NCI-H460 (cell line): ENCODE data around the gene GMNC. TPM values are rescaled to one million over a fixed set of nuclear protein-coding genes. Genes with fewer than 3 reads are reported as not detected.
A peak's percentile ranks its signal among the peaks of the same experiment; 100 is the strongest.
"Not testable (repeated sequence)": the region's sequence is repeated elsewhere in the genome, so short reads cannot be mapped to it uniquely, and the experiment has no call there.

Experiments used
- DNase-seq: peaks from one replicate; pipeline ENCODE4 v3.0.0-alpha.2; 2016; ENCODE audit warnings: low read depth; ENCODE audit errors: extremely low read depth
- polyA plus RNA-seq: library from polyadenylated mRNA; depleted of rRNA; stranded (reverse); fragments of >200 nt; gene quantifications from 2 replicates; pipeline ENCODE4 v1.2.3, GENCODE V29; 2014; cell fraction: nucleus; rRNA removed
- total RNA-seq: library from RNA; depleted of rRNA; stranded (reverse); fragments of >200 nt; shearing (Covaris generic); gene quantifications from 2 replicates; pipeline ENCODE4 v1.2.3, GENCODE V29; 2014; rRNA removed

Gene GMNC, protein sequence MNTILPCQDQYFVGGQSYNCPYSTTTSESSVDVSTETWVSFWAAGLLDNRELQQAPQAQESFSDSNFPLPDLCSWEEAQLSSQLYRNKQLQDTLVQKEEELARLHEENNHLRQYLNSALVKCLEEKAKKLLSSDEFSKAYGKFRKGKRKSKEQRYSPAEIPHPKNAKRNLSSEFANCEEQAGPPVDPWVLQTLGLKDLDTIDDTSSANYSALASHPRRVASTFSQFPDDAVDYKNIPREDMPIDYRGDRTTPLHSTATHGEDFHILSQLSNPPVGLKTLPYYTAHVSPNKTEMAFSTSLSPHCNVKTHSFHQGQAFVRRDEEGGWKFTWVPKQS
- not detected in 2 replicates for total RNA-seq
- polyA plus RNA-seq = not detected in 2 replicates

DNA sequence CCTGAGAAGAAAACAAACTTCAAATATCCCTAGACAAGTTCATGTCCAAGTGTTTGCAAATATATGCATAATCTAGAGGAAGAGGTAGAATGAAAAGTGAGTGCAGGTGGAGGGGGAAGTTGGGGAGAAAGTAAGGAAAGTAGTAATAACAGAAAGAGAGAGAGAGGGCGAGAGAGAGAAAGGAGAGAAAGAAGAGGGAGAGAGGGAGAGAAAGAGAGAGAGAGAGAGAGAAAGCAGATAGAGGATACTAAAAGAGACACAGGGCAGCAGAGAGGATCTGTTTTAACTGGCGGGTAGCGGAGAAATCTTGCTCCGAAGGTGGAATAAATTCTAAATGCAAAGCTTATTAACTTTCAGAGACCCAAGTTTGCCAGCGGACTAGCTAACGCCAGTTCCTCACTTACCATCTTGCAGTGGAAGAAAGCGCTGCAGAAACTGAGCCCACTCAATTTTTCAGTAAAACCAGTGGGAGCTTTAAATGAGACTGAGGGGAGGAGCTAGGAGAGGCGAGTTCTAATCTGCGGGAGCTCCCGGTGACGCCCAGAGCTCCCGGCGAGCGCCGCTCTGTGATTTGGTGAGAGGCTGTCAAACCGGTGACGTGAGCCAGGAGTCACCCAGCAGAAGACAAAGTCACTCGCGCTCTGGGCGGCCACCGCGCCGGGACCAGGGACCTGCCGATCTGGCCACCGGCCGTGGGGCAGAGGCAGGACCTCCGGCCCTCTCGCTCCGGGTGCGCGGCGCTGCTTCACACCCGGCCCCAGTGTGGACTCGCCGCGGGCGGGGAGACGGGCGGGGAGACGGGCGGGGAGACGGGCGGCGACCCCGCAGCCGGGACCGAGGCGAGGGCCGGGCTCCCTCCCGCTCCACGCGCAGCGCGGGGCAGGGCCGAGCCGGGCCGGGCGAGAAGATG is at the start of gene GMNC:
GMNC (minus strand) TSS at position 486 of the 910 bp plus-strand sequence; CDS start at position 407, 79 bp downstream.
- DNase-seq = peak; percentile 64

DNA sequence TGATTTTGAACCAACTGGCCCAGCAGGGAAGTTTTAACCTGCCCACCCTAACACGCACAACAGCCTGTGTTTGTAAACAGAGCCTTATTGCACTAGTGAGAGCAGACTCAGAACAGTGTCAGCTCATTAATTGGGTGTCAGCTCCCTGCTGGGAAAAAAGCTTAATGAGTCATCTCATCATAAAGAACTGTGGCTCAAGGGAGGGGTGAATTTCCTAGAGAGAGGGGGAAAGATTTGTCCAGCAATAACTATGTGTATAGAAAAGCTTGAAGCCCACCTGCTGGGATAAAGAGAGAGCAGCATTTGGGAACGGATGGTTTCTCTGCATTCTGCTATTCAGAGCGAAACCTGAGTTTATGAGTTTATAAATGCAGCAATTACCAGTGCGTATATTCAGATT is 48.9 kb upstream of the GMNC start:
- DNase-seq = no peak

DNA sequence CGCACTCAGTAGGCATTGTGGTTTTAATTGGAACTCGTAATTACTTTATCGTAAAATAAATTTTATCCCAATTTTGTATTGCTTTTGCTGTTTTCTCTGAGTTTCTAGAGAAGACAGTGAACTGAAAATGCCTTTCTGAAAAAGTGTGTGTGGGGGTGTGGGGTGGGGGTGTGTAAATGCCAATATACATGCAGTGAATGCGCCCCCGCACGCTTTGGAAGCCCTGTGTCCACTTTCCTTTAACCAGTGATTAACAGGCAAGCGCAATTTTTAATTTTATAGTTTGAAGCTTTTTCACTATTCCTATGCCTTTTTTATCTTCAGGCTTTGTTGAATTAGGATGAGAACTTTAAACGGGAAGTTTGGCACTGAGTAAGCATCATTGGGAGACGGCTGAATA is 47.4 kb upstream of the GMNC start:
- no peak for DNase-seq

DNA sequence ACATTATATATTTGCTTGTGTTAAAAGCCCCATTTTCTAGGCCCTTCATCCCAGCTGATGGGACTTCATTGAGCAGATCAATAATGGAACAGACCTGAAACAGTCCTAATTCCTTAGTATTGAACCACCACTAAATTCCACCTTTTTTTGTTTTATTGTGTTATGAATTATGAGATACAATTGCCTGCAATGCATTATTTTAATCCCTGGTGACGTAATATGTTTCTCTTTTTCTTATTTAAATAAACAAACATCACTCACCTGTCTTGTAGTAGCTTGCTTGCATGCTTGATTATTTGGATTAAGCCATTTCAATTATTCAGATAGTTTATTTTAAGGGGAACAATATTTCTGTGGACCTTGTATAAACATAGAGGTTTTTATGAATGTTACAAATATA is 40.7 kb upstream of the GMNC start:
- DNase-seq = no peak

DNA sequence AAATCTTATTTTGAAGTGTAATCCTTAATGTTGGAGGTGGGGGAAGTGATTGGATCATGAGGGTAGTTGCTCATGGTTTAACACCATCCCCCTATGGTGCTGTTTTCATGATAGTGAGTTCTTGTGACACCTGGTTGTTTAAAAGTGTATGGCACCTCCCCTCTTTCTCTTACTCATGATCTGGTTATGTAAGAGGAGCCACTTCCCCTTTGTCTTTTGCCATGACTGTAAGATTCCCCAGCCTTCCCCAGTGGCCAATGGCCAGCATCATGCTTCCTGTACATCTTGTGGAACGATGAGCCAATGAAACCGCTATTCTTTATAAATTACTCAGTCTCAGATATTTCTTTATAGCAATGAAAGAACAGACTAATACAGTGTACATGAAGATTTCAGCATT is 39.8 kb upstream of the GMNC start:
- no peak for DNase-seq

DNA sequence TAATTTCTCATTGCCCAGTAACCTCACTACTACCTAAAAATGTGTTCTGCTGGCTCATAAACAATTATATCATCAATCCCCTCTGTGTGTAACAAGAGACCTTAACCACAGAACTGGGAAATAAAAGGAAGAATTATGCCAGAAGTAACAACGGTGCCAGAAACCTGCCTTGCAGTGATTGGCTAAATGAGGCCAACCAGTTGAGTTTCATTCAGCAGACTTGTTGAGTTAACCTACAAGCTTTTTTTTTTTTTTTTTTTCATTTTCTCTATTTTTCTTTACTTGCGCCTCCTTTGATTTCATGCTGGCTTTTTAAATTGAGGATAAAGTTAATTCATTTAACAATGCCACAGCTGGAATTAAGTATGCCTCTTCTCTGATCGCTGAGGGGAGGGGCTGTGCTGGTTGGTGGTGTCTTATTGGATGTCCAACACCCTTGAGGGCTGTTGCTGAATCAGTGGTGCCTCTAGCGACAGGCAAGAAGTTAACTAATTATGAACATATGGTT is 30.0 kb upstream of the GMNC start:
- DNase-seq = no peak

DNA sequence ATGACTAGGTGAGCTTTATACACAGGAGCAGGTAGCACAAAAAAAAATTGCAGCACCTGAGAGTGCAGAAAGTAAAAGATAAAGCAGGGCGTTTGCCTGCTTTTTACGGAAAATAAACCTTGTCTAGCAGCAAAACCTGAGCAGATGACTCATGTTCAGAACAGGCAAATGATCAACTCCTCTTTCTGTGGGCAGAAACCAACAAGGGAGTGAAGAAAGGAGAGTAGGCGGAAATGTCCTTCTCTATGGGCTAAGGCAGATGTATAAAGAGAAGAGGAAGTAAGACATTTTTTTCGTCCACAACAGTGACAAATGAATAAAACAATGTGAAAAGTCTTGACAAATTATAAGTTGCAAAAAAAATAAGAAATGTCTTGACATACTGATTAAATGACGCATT is 24.5 kb upstream of the GMNC start:
- no peak for DNase-seq

DNA sequence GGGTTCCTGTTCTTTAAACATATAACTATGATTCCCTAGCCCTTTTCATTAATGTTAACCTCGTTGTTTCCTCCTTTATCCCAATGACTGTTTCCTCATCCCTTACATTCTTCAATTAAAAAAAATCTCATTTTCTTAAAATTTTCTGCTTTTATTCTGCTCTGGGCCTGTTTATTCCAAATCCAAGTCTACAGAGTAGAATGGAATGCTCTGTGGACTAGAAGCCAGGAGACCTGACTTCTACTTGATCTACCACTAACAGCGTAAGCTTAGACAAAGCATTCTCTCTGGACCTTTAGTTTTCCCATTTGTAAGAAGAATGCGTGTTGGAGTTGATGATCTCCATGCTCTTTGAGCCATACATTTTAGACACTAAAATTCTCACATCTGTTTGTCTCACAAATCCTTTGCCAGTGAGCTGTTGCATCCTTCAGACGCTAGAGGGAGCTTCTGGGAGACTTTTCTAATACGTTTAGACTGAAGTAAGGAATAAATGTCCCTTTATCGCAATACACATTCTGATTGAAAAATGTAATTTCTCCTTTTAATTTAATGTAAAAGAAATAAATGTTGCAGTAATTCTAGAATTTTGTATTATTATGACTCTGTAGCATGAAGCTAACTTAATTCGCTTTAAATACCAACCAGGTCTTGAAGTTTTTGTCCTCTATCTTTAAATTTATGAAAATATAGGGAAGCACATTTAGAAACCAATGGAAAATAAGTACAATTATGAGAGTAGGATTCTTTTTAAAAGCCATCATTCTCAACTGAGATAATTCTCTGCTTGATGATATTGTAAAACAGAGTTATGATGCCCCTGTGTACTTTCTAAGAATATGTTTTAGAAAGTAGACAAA is 21.7 kb upstream of the GMNC start:
- peak; percentile 64 for DNase-seq

DNA sequence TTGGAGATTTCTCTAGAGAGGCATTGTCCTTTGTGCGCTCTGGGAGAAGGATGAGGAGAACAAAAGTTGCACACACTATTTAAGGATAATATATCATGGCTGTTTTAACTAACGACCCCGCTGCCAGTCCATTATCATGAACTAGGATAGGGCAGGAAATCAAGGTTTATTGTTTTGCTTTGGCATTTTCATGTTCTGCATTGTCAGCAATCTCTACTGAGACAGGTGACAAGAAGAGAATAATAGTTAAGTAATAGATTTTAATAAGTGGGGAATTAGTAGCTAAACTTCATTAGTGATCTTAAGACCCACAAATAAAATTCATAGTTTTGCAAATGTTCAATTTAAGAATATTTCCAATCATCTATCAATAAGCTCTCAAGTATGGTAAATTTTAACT is 20.6 kb upstream of the GMNC start:
- no peak for DNase-seq

DNA sequence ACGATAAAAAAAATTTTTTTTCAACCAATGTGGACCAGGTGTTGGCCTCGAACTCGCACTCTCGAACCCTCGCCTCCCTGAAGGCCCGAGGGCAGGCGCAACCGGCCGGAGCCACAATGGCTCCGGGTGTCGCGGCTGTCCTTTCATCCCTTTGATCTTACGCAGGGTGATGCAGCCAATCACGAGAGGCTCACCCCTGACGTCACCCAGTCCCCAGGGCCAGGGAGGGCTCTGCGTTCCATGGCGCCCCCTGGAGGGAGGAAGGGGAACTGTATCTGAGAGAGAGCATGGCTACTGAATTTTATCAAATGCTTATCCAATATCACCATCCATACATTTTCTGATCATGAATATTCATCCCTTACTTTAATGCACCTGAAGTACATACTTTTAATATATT is 15.4 kb upstream of the GMNC start:
- DNase-seq = no peak

DNA sequence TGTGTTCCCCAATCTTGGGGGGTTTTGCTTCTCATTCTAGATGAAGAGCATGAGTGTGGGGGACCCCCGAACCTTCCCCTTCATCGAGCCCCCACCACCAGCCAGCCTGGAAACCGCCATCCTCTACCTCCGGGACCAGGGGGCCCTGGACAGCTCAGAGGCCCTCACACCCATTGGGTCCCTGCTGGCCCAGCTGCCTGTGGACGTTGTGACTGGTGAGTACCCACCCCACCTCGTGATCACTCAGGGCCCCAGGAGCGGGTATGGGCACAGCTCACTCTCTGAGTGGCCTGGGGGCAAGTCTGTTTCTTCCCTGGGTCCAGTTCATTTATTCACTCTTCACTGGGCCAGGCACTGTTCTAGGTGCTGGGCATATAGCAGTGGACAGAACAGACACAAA is 13.9 kb upstream of the GMNC start:
- DNase-seq = not testable (repeated sequence)

DNA sequence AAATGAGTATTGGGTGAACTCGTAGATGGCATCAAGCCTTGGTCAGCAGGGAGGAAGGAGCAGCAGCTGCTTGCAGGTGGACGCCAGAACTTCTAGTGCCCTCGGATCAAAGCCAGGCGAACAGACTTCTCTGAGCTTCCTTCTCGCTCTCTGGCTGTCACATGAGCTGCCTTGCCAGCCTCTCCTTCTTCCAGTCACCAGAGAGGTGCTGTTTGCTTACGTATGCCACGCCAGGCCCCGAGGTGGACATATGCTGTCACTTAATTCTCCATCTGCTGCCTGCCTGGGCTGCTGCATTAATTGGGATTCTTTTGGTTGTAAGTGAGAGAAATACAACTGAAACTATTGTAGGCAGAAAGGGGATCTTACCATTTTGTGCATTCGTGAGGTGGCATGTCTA is 12.6 kb upstream of the GMNC start:
- not testable (repeated sequence) for DNase-seq

DNA sequence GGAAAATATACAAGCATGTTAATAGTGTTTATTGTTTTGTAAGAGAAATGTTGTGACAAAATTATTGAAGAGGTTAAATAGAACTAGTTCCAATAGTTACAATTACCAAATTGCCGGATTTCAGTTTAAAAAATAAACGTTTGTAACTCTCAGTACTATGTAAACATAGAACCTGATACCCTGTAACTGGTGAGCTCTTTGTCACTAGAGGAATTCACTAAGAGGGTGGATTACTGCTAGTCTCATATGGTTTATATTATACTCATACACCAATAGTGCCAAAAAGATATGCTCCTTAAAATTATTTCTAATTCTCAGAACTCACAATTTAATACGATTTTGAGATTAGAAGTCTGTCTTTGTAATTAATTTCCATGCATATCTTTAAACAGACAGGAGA is 7.6 kb upstream of the GMNC start:
- no peak for DNase-seq

DNA sequence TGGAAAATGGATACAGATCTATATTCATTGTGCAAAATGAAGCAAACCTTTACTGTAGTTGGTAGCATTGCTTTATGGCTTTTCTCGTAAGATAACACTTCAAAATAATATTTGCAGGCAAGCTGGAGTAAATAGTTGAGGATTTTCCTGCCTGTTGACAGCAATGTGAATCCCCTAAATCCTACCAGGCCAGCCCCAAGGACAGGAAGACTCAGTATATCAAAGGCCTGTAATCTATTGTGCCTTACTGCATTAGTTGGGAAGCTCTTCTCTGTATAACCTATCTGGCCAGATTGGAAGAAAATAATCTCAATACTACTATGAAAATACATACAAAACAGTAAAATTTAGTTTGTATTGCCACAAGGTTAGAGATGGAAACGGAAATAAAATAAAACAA is 4.6 kb upstream of the GMNC start:
- DNase-seq = no peak

DNA sequence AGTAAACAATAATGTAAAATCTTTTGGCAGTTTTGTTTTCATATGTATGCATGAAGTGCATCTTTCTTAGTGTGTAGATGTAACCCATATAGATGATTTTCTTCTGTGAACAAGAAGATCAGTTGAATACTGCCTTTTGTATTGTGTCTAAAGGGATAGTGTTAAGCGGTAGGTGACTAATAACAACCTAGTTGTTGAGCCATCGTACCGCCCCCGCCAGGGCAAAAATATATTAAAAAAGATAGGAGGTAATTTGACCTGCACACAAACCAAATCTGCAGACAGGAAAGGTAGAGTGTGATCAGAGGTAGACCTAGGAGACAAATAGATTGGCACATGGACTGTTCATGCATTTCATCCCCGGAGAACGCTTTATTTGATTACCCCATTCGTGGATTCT is 3.3 kb upstream of the GMNC start:
- DNase-seq = no peak

DNA sequence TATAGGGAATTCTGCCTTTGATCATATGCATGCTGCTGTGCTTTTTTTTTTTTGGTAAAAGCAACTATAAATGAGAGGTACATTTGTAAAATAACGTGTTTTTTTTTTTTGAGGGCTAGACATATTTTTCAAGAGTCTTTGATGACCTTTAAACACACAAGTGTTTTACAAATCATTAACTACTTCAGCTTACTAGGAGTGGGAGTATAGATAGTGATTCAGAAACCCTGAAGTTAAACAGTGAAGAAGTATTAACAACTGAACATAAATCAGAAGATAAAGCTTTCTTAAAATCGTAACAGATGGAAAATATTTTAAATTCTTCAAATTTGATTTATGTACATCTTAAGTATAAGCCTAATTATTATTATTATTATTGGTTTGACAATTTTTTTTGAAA is 2.9 kb upstream of the GMNC start:
- no peak for DNase-seq

DNA sequence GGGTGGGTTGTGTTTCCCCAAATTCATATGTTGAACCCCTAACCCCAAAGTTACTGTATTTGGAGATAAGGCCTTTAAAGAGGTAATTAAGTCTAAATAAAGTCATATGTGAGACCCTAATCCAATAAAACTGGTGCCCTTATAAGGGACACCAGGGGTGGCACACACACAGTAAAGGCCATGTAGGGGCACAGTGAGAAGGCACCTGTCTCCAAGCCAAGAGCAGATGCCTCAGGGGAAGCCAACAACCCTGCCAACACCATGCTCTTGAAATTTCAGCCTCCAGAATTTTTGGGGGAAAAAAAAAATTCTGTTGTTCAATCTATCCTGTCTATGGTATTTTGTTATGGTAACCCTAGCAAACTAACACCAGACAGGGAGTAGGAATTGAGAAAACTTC is 1.5 kb upstream of the GMNC start:
- DNase-seq = no peak

DNA sequence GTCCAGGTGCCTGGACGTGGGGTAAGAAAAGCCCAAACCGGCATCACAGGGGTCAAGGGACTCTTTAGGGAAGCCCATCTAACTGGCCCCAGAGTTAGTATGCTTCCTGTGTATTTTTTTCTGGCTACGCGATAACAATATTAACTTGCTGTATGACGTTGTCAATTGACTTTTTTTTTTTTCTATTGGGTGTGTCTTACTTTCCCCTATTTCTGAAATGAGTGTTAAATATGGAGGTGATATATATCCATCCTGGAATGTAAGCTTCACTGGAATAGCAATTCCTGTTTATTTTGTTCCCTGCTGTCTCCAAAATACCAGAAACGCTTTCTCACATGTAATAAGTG is 598 bp upstream of the GMNC start:
- no peak for DNase-seq

DNA sequence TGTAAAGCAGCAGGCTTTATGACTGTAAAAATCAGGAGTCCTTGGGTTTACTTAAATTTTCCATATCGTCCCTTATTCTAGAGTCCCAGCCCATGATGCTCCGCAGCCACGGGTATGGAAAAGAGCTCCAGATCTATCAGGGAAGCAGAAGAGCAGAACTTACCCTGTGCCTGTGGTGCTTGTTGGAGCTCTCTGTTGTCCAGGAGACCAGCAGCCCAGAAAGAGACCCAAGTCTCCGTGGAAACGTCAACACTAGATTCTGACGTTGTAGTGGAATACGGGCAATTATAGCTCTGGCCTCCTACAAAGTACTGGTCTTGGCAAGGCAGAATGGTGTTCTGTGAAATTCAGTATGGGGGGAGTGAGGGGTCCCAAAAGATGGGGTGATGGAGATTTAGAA is 2.0 kb downstream of the GMNC start:
- DNase-seq = no peak

DNA sequence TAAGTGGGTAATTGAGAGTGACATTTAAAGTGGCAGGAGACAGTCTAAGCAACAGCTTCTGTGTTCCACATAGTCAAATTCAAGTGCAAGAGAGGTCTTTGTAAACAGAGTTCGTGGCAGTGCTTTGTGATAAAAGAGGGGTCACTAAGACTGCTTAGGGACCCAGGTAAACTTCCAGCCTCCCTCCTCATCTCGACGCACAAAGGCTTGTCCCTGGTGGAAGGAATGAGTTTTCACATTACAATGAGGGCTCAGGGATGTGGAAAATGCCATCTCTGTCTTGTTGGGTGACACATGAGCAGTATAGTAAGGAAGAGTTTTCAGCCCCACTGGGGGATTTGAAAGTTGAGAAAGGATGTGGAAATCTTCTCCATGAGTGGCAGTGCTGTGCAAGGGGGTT is 7.3 kb downstream of the GMNC start:
- no peak for DNase-seq

DNA sequence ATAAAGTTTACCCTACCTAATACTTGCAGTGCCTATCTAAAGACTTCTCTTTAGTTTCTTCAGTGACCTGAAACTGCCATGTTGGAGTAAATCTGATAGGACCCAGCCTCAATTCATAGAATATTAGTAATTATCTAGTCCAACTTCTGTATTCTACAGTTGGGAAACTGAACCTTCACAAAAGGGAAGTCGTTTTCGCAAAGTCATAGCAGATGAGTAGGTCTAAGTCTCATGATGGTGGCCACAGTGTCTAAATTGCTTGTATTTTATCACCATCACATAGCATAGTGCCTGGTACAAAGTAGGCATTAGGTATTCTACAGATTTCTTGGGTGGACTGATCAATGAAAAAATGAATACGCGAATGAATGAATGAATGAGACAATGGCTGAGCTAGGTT is 8.4 kb downstream of the GMNC start:
- DNase-seq = no peak
